GM18498 (cell line): ENCODE measurements around the gene OGFR.

Experiments
- ATAC-seq: cut with Tn5 transposase; IDR thresholded peaks from one replicate; pipeline ENCODE4 v1.9.1; 2021; ENCODE audit warnings: mild to moderate bottlenecking, moderate library complexity; ENCODE audit not compliant: unreplicated experiment

OGFR gene

GRCh38 chr20:62804627-62805154, at the start of gene OGFR:
Gene OGFR, plus strand, starts transcription at chr20:62804835. Its CDS starts 25 bp downstream, at chr20:62804860.
- peak; percentile 60 for ATAC-seq

DNA sequence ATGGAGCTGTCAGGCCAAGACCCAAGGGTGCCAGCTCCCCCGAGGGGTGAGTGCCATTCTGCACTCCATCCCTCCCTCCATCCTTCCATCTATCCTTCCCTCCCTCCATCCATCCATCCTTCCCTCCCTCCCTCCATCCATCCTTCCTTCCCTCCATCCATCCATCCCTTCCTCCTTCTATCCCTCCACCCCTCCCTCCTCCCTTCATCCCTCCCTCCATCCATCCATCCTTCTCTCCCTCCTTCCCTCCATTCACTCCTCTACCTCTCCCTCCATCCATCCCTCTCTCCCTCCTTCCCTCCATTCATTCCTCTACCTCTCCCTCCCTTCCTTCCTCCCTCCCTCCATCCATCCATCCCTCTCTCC, 49.7 kb upstream of the OGFR start:
- no peak for ATAC-seq

- ATAC-seq: no peak
Measured at GRCh38 chr20:62755817-62756724, 48.6 kb upstream of the OGFR start.

- no peak for ATAC-seq
Measured at GRCh38 chr20:62758226-62758912, 46.3 kb upstream of the OGFR start.

- no peak for ATAC-seq
Measured at GRCh38 chr20:62759981-62760431, 44.6 kb upstream of the OGFR start.

DNA sequence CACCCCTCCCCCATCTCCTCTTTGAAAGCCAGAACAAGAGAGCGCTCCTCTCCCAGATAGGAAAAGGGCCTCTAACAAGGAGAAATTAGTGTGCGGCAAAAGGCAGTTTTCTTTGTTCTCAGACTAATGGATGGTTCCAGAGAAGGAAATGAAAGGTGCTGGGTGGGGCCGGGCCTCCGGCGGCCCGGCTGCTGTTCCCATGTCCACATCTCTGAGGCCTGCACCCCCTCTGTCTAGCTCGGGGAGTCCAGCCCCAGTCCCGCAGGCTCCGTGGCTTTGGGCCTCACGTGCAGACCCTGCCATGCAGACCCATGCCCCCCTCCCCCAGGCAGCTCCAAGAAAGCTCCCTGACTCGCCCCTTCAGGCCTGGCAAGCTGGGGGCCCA, 44.2 kb upstream of the OGFR start:
- no peak for ATAC-seq

DNA sequence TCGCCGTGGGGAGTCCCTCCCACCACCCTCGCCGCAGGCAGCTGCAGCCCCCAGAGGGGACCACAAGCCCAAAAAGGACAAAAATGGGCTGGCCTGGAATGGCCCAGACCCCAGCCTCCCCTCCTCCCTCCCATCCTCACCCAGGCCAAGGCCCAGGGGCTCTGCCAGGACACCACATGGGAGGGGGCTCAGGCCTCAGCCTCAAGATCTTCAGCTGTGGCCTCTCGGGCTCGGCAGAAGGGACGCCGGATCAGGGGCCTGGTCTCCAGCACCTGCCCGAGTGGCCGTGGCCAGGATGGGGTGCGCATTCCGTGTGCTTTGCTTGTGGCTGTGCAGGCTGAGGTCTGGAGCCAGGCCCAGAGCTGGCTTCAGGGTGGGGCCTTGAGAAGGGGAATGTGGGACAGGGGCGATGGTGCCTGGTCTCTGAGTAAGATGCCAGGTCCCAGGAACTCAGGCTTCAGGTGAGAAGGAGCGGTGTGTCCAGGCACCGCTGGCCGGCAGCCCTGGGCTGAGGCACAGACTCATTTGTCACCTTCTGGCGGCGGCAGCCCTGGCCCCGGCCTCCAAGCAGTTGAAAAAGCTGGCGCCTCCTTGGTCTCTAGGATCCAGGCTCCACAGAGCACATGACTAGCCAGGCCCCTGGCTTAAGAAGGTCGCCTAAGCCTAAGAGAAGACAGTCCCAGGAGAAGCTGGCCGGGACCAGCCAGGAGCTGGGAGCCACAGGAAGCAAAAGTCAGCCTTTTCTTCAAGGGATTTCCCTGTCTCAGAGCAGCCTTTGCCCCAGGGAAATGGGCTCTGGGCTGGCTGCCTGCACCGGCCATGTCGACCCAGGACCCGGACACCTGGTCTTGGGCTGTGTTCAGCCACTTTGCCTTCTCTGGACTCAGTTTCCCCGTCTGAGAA, 43.5 kb upstream of the OGFR start:
- ATAC-seq: no peak

- no peak for ATAC-seq
Measured at GRCh38 chr20:62761759-62762131, 42.9 kb upstream of the OGFR start.

GRCh38 chr20:62762376-62762775, 42.3 kb upstream of the OGFR start:
- ATAC-seq: no peak

- ATAC-seq: no peak
Measured at GRCh38 chr20:62762801-62763368, 41.8 kb upstream of the OGFR start.

GRCh38 chr20:62763404-62763803, 41.2 kb upstream of the OGFR start:
- no peak for ATAC-seq

- ATAC-seq: no peak
Measured at GRCh38 chr20:62764156-62764935, 40.3 kb upstream of the OGFR start.

DNA sequence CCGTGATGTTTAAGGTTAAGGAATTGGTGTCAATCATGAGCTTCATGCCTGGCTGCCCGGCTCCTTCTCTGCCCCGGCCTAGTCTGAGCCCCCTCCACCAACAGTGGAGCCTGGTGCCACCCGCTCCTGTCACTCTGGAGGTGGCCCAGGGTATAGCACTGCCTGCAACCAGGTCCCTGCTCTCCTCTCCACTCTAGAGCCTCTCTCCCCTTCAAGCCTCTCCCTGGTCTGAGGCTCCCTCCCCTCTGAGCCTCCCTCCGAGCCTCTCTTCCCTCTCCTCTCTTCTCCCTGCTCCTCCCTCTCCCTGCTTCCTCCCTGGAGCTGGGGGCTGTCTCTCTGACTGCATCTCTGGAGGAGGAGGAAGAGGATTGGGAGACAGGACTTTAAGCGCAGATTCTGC, 39.6 kb upstream of the OGFR start:
- ATAC-seq: no peak

GRCh38 chr20:62765432-62766070, 39.1 kb upstream of the OGFR start:
- ATAC-seq: no peak

GRCh38 chr20:62766071-62766450, 38.6 kb upstream of the OGFR start:
- ATAC-seq: no peak

DNA sequence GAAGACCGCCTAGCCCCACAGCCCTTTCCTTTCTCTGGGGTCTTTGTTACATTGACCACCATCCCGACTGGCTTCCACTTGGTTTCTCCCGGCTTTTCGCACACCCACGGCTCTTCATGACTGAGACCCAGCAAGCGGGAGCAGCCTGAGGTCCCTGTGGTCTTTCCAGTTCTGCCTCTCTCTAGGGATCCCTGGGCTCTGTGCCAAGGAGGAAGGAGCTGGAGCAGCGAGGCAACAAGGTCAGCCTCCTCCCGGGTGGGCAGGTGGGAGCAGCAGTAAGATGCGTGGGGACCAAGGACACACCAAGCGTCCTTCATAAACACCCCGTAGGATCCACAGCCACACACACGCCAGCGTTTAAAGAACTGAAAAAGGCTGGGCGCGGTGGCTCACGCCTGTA, 37.9 kb upstream of the OGFR start:
- ATAC-seq: no peak

- no peak for ATAC-seq
Measured at GRCh38 chr20:62768234-62768546, 36.4 kb upstream of the OGFR start.

DNA sequence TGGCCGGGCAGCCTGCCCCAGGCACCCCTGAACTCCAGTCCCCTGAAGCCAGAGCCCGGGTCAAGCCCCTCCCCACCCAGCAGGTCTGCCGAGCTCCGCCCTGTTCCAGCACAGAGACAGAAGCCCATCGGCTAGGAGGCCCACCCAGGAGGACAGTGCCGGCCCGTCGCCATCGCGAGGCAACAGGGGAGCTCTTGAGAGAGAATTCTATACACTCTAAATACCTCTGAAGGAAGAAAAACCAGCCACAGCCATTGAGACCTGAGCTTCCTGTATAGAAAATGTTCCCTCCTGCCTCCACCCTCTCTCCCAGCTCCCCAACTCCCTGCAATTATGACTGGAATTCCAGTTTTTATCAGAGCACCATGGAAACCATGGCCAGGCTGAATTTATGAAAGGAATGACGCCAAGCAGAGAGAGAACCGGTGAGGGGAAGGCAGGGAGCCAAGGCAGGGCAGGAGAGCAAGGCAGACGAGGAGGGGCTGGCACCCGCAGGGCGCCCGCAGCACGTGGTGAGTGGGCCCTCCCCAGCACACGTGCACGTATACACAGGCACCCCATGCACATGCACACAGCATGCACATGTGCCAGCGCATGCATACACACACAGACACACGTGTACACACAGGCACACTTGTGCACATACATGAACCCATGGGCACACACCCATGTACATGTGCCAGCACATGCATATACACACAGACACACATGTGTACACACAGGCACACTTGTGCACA, 35.9 kb upstream of the OGFR start:
- no peak for ATAC-seq
